NCI-H146 treated with DMSO at 0.1 percent for 48 hours (cell line): Measurements from ENCODE around the gene RAD9A.
"Not testable (repeated sequence)": the region's sequence is repeated elsewhere in the genome, so short reads cannot be mapped to it uniquely, and the experiment has no call there.

Experiments used
- DNase-seq: peaks from one replicate; lab custom pipeline; 2025; ENCODE audit not compliant: unreplicated experiment; lab: John Stamatoyannopoulos, UW

The RAD9A gene

GRCh38 chr11:67422891-67423290 is 31.1 kb downstream of the RAD9A start:
- no peak for DNase-seq

GRCh38 chr11:67423466-67423865 is 31.7 kb downstream of the RAD9A start:
- no peak for DNase-seq

- DNase-seq, result no peak
Observed at GRCh38 chr11:67423891-67424613, 32.3 kb downstream of the RAD9A start.

- not testable (repeated sequence) for DNase-seq
Observed at GRCh38 chr11:67427364-67427859, 35.6 kb downstream of the RAD9A start.

- peak; percentile 97 for DNase-seq
Observed at GRCh38 chr11:67428052-67429001, 36.5 kb downstream of the RAD9A start, which contains the start of gene RPS6KB2. RPS6KB2 (plus strand) TSS chr11:67428494; CDS start chr11:67428546, 52 bp downstream.

GRCh38 chr11:67429038-67429668 is 37.4 kb downstream of the RAD9A start:
- DNase-seq, result no peak

GRCh38 chr11:67429722-67430121 is 37.9 kb downstream of the RAD9A start:
- no peak for DNase-seq

GRCh38 chr11:67431346-67432249 is 39.8 kb downstream of the RAD9A start:
- DNase-seq, result no peak

- DNase-seq, result no peak
Observed at GRCh38 chr11:67432655-67433349, 41.0 kb downstream of the RAD9A start.

GRCh38 chr11:67433536-67434394 is 42.0 kb downstream of the RAD9A start:
- DNase-seq, result no peak

GRCh38 chr11:67434395-67434881 is 42.7 kb downstream of the RAD9A start:
- DNase-seq, result no peak

- no peak for DNase-seq
Observed at GRCh38 chr11:67435031-67435726, 43.4 kb downstream of the RAD9A start.

- no peak for DNase-seq
Observed at GRCh38 chr11:67435727-67436458, 44.1 kb downstream of the RAD9A start.

- no peak for DNase-seq
Observed at GRCh38 chr11:67436459-67437081, 44.8 kb downstream of the RAD9A start.

GRCh38 chr11:67437082-67437808 is 45.5 kb downstream of the RAD9A start, which contains the start of gene PTPRCAP:
PTPRCAP (minus strand) TSS chr11:67437682; CDS start chr11:67437619, 63 bp downstream.
- DNase-seq, result no peak

- DNase-seq, result no peak
Observed at GRCh38 chr11:67437809-67438157, 46.0 kb downstream of the RAD9A start.
